AG04449 (cell line): ENCODE data around the gene IL6.

ENCODE experiments used
- CTCF ChIA-PET: fragments of 350-600 bp; formaldehyde crosslinking; extraction: SDS; loops from one replicate; lab custom pipeline; 2021; ENCODE audit warnings: antibody characterized with exemption; lab: Yijun Ruan, JAX
- POLR2A ChIA-PET: fragments of 400-600, 350-600 bp; formaldehyde crosslinking; extraction: SDS; loops from one replicate; lab custom pipeline; 2020; ENCODE audit warnings: antibody characterized with exemption, inconsistent platforms; lab: Yijun Ruan, JAX
- DNase-seq: peaks from one replicate; pipeline ENCODE4 v3.0.0-alpha.2; 2010; ENCODE audit warnings: low read depth, low spot score
- H3K4me3 ChIP-seq: 2 replicates; pipeline ENCODE4 v1.5.1; 2011; ENCODE audit warnings: low read depth, mild to moderate bottlenecking, control low read depth, low read length
- TF ChIP-seq, protein P1 (sequence below): IDR thresholded peaks from one replicate; pipeline ENCODE4 v1.5.1; 2011; ENCODE audit warnings: mild to moderate bottlenecking, moderate library complexity, low read length, control low read depth, inconsistent platforms; ENCODE audit not compliant: insufficient read depth; ENCODE audit errors: missing control alignments

Gene IL6

DNA sequence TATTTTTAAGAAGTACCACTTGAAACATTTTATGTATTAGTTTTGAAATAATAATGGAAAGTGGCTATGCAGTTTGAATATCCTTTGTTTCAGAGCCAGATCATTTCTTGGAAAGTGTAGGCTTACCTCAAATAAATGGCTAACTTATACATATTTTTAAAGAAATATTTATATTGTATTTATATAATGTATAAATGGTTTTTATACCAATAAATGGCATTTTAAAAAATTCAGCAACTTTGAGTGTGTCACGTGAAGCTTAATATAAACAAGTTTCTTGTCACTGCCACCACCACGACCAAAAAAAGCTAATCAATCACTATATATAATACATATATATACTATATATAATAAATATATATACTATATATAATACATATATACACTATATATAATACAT lies 4.8 kb downstream of the IL6 start:
- TF ChIP-seq, protein P1, sequence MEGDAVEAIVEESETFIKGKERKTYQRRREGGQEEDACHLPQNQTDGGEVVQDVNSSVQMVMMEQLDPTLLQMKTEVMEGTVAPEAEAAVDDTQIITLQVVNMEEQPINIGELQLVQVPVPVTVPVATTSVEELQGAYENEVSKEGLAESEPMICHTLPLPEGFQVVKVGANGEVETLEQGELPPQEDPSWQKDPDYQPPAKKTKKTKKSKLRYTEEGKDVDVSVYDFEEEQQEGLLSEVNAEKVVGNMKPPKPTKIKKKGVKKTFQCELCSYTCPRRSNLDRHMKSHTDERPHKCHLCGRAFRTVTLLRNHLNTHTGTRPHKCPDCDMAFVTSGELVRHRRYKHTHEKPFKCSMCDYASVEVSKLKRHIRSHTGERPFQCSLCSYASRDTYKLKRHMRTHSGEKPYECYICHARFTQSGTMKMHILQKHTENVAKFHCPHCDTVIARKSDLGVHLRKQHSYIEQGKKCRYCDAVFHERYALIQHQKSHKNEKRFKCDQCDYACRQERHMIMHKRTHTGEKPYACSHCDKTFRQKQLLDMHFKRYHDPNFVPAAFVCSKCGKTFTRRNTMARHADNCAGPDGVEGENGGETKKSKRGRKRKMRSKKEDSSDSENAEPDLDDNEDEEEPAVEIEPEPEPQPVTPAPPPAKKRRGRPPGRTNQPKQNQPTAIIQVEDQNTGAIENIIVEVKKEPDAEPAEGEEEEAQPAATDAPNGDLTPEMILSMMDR: no peak
- no peak for DNase-seq
- no peak overlapping the region for H3K4me3 ChIP-seq
- POLR2A ChIA-PET: interaction anchor here (0.5 to 1.3 kb wide), 4 partner anchors 13 to 334 kb away, joined by 3 to 4 read pairs (median 3); no protein-coding TSS in a partner anchor
- CTCF ChIA-PET: interaction anchor here (1.2 to 4.1 kb wide), 5 partner anchors 145 to 324 kb away, joined by 3 to 29 read pairs (median 6); no protein-coding TSS in a partner anchor

DNA sequence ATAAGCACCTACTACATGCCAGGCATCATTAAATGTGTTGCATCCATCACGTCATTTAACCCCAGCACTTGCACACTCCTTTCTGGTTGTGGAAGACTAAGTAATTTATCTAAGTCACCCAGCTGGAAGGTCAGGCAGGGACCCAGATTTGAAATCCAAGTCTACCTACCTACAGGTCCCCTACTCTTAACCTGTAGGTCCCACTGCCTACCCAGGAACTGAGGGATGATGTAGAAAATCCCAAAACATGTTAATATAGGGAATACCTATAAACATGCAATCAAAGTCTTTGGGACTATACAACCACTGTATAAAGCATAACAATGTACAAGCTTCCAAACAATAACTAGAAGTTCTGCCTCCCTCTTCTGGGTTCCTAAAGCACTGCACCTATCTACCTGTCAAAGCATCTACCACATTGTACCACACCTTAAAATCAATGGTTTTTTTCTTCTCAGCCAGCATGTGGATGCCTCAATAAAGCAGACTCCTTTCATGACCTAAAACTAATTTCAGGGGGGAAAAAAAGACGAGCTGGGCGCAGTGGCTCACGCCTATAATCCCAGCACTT lies 5.6 kb downstream of the IL6 start:
- POLR2A ChIA-PET: interaction anchor here (0.6 to 1.3 kb wide), 3 partner anchors 49 to 125 kb away, joined by 3 to 5 read pairs (median 3); no protein-coding TSS in a partner anchor
- TF ChIP-seq, protein P1: peak; percentile 24
- CTCF ChIA-PET: interaction anchor here (1.0 to 4.1 kb wide), 5 partner anchors 24 to 323 kb away, joined by 3 to 29 read pairs (median 6); no protein-coding TSS in a partner anchor
- no peak for DNase-seq
- H3K4me3 ChIP-seq: no peak overlapping the region

DNA sequence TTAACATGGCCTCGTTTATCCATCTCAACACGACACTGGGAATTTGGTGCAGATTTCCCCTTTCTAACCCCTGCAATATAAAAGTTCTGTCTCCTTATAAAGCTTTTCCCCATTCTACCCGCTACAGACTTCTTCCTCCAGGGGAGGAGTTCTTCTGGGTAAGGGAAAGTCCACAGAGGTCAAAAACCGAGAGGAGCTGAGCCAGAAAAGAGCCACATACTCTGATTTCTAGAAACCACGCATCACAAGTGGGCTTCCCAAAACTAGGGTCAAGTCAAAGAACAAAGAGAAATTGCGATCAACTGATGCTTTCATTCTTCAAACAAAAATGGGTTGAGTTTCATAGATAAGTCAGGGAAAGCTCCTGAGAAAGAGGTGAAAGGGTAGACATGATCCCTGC lies 6.8 kb downstream of the IL6 start:
- ChIA-PET POLR2A (no interaction called here), CTCF (interaction anchor here (2.2 to 4.1 kb wide), 3 partner anchors 173 to 322 kb away, joined by 6 to 29 read pairs (median 13); no protein-coding TSS in a partner anchor)
- no peak overlapping the region for H3K4me3 ChIP-seq
- DNase-seq: no peak
- TF ChIP-seq, protein P1: no peak

DNA sequence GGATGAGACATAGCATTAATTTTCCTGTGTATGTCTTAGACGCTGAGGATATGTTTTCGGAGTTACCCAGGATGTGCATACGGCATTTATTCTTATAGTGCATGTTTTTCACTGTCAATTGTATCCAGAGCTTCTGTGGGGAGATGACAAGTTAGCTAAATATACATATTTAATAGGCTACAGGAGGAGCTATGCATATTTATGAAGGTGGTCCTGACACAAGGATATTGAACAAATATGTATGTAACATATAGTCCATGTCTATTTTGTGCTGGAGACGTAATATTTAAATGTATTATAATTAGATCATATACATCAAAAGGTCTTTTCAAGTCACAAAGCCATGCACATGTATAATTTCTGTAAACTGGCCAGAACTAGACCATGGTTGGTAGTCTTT lies 16.0 kb downstream of the IL6 start:
- no peak for DNase-seq
- ChIA-PET POLR2A (no interaction called here), CTCF (no interaction called here)
- TF ChIP-seq, protein P1: no peak
- no peak overlapping the region for H3K4me3 ChIP-seq

DNA sequence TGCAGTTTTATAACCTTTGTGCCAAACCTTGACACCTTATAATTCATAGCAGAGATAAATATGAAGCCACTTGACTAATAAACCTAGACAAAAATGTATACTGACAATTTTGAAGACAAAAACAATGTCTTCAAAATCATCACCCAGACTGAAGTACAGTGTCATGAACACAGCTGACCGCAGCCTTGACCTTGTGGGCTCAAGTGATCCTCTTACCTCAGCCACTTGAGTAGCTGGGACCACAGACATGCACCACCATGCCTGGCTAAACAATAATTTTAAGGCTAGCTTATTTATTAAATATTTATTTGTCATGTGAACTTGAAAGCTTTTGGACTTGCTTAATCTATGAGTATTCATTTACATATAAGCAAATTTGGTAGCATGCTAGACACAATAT lies 24.3 kb downstream of the IL6 start:
- H3K4me3 ChIP-seq: no peak overlapping the region
- POLR2A ChIA-PET: no interaction called here
- CTCF ChIA-PET: interaction anchor here (0.6 to 1.5 kb wide), 2 partner anchors 192 to 304 kb away, joined by 3 to 4 read pairs; no protein-coding TSS in a partner anchor
- TF ChIP-seq, protein P1: no peak
- DNase-seq: no peak

DNA sequence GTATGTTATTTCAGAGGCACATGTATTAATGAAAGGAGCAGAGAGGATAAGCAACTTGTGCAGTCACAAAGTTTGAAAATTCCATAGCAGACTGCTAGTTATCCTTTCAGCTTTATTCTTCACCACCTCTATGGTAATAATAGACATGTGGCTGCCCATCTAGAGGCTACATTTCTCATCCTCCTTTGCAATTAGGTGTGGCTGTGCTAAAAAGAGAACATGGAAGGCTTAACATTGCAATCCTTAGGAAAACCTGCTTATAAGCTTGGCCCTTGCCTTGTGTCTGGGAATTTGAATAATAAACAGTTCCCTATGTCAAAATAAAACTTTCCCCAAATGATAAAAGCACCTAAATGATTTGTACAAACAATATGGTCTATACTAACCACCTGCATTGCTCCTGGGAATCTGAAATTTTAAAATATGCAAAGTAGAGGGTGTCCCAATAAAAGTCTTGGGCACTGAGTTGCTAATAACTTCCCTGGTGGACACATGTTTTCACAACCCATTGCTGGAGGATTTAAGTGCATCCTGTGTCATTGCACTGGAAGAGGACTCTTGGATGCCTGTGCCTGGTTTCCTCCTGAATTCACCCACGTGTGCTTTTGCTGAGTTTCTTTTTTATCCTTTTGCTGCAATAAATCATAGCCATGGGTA lies 30.5 kb downstream of the IL6 start:
- TF ChIP-seq, protein P1: no peak
- CTCF ChIA-PET: interaction anchor here (1.1 to 1.9 kb wide), 4 partner anchors 24 to 297 kb away, joined by 3 to 6 read pairs (median 4); no protein-coding TSS in a partner anchor
- POLR2A ChIA-PET: no interaction called here

More for the DNA sequence above, 30.5 kb downstream of the IL6 start:
- DNase-seq: no peak
- H3K4me3 ChIP-seq: no peak overlapping the region
